Cardiac fibroblast (primary cell): ENCODE results near the gene COL11A2.

Experiments
- DNase-seq, 2 donors: peaks; one replicate each; pipeline versions ENCODE4 v3.0.0 to v3.0.0-alpha.2; 2010; ENCODE audit warnings: low read depth in 2 of 2
- H3K4me3 ChIP-seq, 2 donors: replicated peaks in 1 of 2; 1 replicate in 1 of 2; 2 replicates in 1 of 2; pipeline ENCODE4 v1.5.1; 2011; ENCODE audit warnings: low read depth in 2 of 2, low read length in 2 of 2, mild to moderate bottlenecking in 2 of 2, moderate library complexity in 1 of 2
- TF ChIP-seq, protein P1 (sequence below): IDR thresholded peaks from one replicate; pipeline ENCODE4 v1.5.1; 2011; ENCODE audit warnings: low read depth, mild to moderate bottlenecking, low read length, inconsistent platforms

The COL11A2 gene

GRCh38 chr6:33176906-33177305 lies 15.4 kb downstream of the COL11A2 start:
- TF ChIP-seq, protein P1, sequence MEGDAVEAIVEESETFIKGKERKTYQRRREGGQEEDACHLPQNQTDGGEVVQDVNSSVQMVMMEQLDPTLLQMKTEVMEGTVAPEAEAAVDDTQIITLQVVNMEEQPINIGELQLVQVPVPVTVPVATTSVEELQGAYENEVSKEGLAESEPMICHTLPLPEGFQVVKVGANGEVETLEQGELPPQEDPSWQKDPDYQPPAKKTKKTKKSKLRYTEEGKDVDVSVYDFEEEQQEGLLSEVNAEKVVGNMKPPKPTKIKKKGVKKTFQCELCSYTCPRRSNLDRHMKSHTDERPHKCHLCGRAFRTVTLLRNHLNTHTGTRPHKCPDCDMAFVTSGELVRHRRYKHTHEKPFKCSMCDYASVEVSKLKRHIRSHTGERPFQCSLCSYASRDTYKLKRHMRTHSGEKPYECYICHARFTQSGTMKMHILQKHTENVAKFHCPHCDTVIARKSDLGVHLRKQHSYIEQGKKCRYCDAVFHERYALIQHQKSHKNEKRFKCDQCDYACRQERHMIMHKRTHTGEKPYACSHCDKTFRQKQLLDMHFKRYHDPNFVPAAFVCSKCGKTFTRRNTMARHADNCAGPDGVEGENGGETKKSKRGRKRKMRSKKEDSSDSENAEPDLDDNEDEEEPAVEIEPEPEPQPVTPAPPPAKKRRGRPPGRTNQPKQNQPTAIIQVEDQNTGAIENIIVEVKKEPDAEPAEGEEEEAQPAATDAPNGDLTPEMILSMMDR, result no peak
- DNase-seq, result no peak
- no peak overlapping the region for H3K4me3 ChIP-seq

DNA sequence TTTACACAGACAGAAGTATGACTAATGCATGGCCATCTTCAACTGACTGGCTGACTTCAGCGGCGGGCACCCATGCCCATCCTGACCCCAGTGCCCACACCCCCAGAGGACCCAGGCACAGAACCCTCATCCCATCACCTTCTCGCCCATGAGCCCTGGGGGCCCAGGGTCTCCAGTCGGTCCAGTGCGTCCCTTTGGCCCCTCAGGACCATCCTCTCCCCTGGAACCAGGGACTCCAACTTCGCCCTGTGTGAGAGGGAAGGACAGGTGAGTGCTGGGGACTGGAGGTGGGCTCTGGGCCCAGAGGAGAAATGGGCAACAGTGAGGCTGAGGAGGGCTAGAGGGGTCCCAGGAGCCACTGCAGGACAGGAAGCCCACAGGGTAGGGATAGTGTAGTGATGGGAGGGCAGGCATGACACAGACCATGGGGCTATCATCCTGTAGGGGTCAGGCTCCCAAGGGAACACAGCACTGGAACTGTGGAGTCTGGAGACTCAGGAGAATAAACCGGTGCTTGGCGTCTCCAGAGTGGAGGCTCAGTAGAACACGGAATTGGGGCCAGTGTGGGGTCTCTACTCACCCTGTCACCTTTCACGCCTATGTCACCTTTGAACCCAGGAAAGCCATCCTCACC lies 16.7 kb downstream of the COL11A2 start:
- TF ChIP-seq, protein P1, result no peak
- H3K4me3 ChIP-seq, result no peak overlapping the region
- no peak for DNase-seq

GRCh38 chr6:33174784-33175183 lies 17.5 kb downstream of the COL11A2 start:
- DNase-seq, result no peak
- no peak overlapping the region for H3K4me3 ChIP-seq
- TF ChIP-seq, protein P1, result no peak

DNA sequence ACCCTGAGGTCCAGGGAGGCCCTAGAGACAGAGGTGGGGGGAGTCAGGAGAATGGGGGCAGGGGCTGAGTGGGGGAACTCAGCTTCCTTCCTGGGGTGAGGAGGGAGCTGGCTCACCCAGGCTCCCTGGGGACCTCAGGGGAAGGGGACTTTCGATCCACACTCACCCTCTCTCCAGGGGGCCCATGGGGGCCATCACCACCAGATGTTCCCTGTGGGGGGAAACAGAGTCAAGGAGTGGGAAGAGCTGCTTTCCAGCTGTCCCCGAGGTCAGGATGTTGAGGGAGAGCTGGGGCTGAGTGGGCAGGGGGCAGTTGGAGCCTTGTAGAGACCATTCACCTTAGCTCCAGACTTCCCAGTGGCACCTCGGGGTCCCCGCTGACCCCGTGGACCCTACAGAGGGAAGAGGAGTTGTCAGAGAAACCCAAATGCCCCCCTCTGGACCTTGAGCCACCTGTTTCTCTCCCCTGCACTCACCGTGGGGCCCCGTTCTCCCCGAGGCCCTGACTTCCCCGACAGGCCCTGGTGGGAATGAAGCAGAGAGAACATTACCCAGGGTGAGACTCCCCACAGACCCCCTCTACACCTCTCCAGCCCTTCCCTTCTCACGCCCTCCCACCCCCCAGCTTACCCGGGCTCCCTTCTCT lies 18.6 kb downstream of the COL11A2 start:
- DNase-seq, result no peak
- H3K4me3 ChIP-seq, result no peak overlapping the region
- TF ChIP-seq, protein P1, result no peak

- no peak overlapping the region for H3K4me3 ChIP-seq
- peak; percentile 43 to 55 for DNase-seq
- TF ChIP-seq, protein P1, result peak; percentile 82
Measured at GRCh38 chr6:33172688-33173534, 19.4 kb downstream of the COL11A2 start.

DNA sequence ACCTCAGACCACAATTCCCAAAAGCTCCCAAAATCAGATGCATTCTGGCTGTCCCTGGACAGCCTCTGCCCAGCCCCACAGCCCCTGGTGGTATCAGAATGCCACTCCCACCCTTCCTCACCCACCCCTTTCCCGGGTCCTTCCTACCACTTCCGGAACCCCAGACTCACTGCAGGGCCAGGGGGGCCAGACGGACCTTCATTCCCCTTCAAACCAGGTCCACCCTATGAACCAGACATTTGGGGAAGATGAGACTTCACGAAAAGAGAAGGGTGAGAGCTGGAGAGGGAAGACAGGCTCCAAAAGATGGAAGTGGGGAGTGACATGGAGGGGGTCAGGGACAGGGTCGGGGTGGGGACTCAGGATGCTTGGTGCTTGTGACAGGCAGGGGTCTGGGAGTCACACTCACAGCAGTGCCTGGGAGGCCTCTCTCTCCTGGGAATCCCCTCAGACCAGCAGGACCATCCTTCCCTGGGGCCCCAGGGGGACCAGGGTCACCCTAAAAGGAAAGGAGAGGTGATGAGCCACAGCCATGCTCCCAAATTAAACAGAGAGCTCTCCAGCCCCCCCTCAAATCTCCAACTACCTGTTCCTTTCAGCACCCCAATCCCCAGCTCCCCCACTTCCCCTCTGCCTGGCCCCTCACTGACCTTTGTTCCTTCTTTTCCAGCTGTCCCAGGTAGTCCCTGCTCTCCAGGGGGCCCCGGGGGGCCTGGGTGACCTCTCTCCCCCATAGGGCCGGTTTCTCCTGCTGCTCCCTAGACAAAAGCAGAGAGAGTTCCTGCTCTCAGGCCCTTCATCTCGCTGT lies 20.2 kb downstream of the COL11A2 start:
- TF ChIP-seq, protein P1, result no peak
- H3K4me3 ChIP-seq, result no peak overlapping the region
- DNase-seq, result no peak
